Breast epithelium (tissue), 4 donors: Measurements from ENCODE around the gene FAF1. TPM values are rescaled to one million over a fixed set of nuclear protein-coding genes. Genes with fewer than 3 reads are reported as not detected.
"Not testable (repeated sequence)": the region's sequence is repeated elsewhere in the genome, so short reads cannot be mapped to it uniquely, and the experiment has no call there.

Experiments
- DNase-seq, 2 donors: peaks; one replicate each; pipeline ENCODE4 v3.0.0-alpha.2; 2019; ENCODE audit warnings: low spot score in 2 of 2
- H3K27ac ChIP-seq, 2 donors: fragments of 200-600 bp; sonication (generic) in 1 of 2; one replicate each; pipeline ENCODE4 v1.5.1; 2016 to 2019; ENCODE audit warnings: mild to moderate bottlenecking in 1 of 2
- H3K27me3 ChIP-seq, 2 donors: fragments of 200-600 bp; sonication (generic) in 1 of 2; one replicate each; pipeline versions ENCODE4 v1.5.1 to v1.6.0; 2017 to 2019; ENCODE audit warnings: control low read depth in 1 of 2, mild to moderate bottlenecking in 1 of 2
- H3K36me3 ChIP-seq: fragments of 200-600 bp; one replicate; pipeline ENCODE4 v1.5.1; 2019
- H3K4me1 ChIP-seq, 2 donors: fragments of 200-600 bp; sonication (generic); one replicate each; pipeline ENCODE4 v1.5.1; 2016 to 2019; ENCODE audit warnings: control low read depth in 1 of 2
- H3K4me3 ChIP-seq, 3 donors: fragments of 200-600 bp; sonication (generic); 1 replicate in 2 of 3; 2 replicates in 1 of 3; pipeline ENCODE4 v1.5.1; 2016 to 2019; ENCODE audit warnings: mild to moderate bottlenecking in 3 of 3, moderate library complexity in 2 of 3
- H3K9me3 ChIP-seq, 2 donors: fragments of 200-600 bp; sonication (generic) in 1 of 2; one replicate each; pipeline ENCODE4 v1.5.1; 2016 to 2019; ENCODE audit warnings: control low read depth in 1 of 2
- CTCF ChIP-seq, 3 donors: fragments of 450-650 bp; IDR thresholded peaks; one replicate each; pipeline ENCODE4 v1.5.1; 2016 to 2017; ENCODE audit warnings: antibody characterized with exemption in 3 of 3, mild to moderate bottlenecking in 3 of 3, moderate library complexity in 3 of 3
- POLR2A ChIP-seq: fragments of 450-650 bp; IDR thresholded peaks from one replicate; pipeline ENCODE4 v1.6.1; 2016; ENCODE audit warnings: antibody characterized with exemption, mild to moderate bottlenecking, moderate library complexity
- POLR2AphosphoS5 ChIP-seq, 3 donors: sonication (generic); formaldehyde crosslinking; IDR thresholded peaks; one replicate each; pipeline ENCODE4 v1.6.1; 2017; ENCODE audit warnings: antibody characterized with exemption in 3 of 3
- intact Hi-C: fragments of 100-400 bp; cut with DNase I; formaldehyde crosslinking; loops from one replicate; pipeline ENCODE4 v1.15.1; 2023; ENCODE audit warnings: low total_unique reads
- total RNA-seq, 3 donors: library from RNA; depleted of rRNA; stranded (reverse); fragments of >200 nt; gene quantifications; one replicate each; pipeline ENCODE4 v1.1.0, GENCODE V29; 2016

The FAF1 gene
- total RNA-seq, 3 donors from 2014 or later: 34.9 to 58.2 (median 42.0) TPM

- Histone ChIP-seq H3K4me1 (no peaks in the 10 kb centered on the region), H3K4me3 (no peak overlapping the region), H3K27me3 (no peaks in the 10 kb centered on the region), H3K9me3 (no peaks in the 10 kb centered on the region), H3K27ac (no peak overlapping the region), H3K36me3 (no peaks in the 10 kb centered on the region)
- TF ChIP-seq POLR2A (no peak), POLR2AphosphoS5 (IDR thresholded peaks at IDR 0.05) (no peak), CTCF (IDR thresholded peaks at IDR 0.05) (no peak)
- intact Hi-C loops: no loop called here
- DNase-seq: no peak
These were observed 4.8 kb upstream of the FAF1 start for GRCh38 chr1:50964863-50965262.

- Histone ChIP-seq H3K27ac (peak overlapping the region; percentile 81 to 93), H3K9me3 (no peaks in the 10 kb centered on the region), H3K36me3 (no peaks in the 10 kb centered on the region), H3K27me3 (no peaks in the 10 kb centered on the region), H3K4me3 (peak overlapping the region; percentile 74 to 90 (median 76)), H3K4me1 (peaks cover 0 to 3% of the 10 kb centered on the region in 2 donors)
- TF ChIP-seq CTCF (IDR thresholded peaks at IDR 0.05) (no peak), POLR2A (no peak), POLR2AphosphoS5 (IDR thresholded peaks at IDR 0.05) (no peak)
- DNase-seq: no peak
- intact Hi-C loops: no loop called here
These were observed 659 bp downstream of the FAF1 start for GRCh38 chr1:50959303-50959912.

GRCh38 chr1:50955116-50955515 lies 5.0 kb downstream of the FAF1 start:
- no peak for DNase-seq
- TF ChIP-seq CTCF (IDR thresholded peaks at IDR 0.05) (no peak), POLR2A (no peak), POLR2AphosphoS5 (IDR thresholded peaks at IDR 0.05) (no peak)
- intact Hi-C loops: no loop called here

GRCh38 chr1:50952566-50952965 lies 7.5 kb downstream of the FAF1 start:
- H3K36me3 ChIP-seq, H3K27ac ChIP-seq, H3K4me1 ChIP-seq, DNase-seq, H3K4me3 ChIP-seq, intact Hi-C loops, H3K9me3 ChIP-seq, H3K27me3 ChIP-seq: not testable (repeated sequence)

More at GRCh38 chr1:50955116-50955515, 5.0 kb downstream of the FAF1 start:
- H3K4me1 ChIP-seq: peaks cover 0 to 3% of the 10 kb centered on the region in 2 donors
- no peaks in the 10 kb centered on the region for H3K9me3 ChIP-seq
- no peaks in the 10 kb centered on the region for H3K36me3 ChIP-seq
- no peak overlapping the region for H3K27ac ChIP-seq
- H3K27me3 ChIP-seq: no peaks in the 10 kb centered on the region
- no peak overlapping the region for H3K4me3 ChIP-seq

- Histone ChIP-seq H3K27ac (no peak overlapping the region), H3K36me3 (no peaks in the 10 kb centered on the region), H3K4me3 (no peak overlapping the region), H3K4me1 (no peaks in the 10 kb centered on the region), H3K27me3 (no peaks in the 10 kb centered on the region), H3K9me3 (no peaks in the 10 kb centered on the region)
- TF ChIP-seq CTCF (IDR thresholded peaks at IDR 0.05) (no peak), POLR2A (no peak), POLR2AphosphoS5 (IDR thresholded peaks at IDR 0.05) (no peak)
- intact Hi-C loops: no loop called here
- DNase-seq: no peak
These were observed 9.7 kb downstream of the FAF1 start for GRCh38 chr1:50950396-50950795.
